Thyroid gland (tissue), 4 donors: Measurements from ENCODE around the gene RIN1.

ENCODE experiments used
- POLR2A ChIP-seq, 2 donors: fragments of 450-650 bp; IDR thresholded peaks; one replicate each; pipeline ENCODE4 v1.6.1; 2017; ENCODE audit warnings: antibody characterized with exemption in 2 of 2, mild to moderate bottlenecking in 2 of 2, moderate library complexity in 1 of 2
- TF ChIP-seq, protein P1 (sequence below), 6 experiments: fragments of 200-600 bp in 3 of 6; fragments of 450-650 bp in 3 of 6; sonication (generic) in 3 of 6; IDR thresholded peaks; one replicate each; pipeline ENCODE4 v1.5.1; 2016 to 2019; ENCODE audit warnings: antibody characterized with exemption in 6 of 6, mild to moderate bottlenecking in 2 of 6, inconsistent platforms in 1 of 6, moderate library complexity in 1 of 6

DNA sequence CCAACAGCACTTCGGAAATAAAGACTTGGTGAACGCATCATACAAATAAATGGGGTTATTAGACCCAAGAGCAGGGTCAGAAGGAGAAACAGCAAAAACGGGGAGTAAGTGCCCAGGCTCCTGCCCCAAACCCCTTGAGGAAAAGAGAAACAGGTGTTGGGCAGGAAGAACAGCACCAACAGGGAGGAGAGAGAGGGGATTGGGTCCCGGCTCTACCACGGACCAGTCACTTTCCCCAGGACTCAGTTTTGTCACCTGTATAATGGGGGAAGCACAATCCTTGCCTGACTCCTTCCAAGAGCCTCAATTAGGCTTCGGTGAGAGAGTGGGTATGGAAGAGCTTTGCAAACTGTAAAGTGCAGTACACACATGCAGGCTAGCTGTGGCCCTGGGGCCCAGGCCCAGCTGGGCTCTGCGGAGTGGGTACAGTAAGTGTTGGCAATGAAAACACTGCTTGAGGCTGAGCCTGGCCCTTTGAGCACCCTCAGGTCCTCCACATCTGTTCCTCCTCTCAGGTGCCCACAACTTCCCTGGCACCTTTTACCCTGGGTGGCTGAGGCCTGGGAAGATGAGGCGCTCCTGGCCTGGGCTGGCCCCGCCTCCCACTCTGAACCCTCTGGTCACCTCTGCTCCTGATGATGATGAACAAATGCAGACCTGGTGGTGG is 26.4 kb upstream of the RIN1 start:
- TF ChIP-seq, protein P1, sequence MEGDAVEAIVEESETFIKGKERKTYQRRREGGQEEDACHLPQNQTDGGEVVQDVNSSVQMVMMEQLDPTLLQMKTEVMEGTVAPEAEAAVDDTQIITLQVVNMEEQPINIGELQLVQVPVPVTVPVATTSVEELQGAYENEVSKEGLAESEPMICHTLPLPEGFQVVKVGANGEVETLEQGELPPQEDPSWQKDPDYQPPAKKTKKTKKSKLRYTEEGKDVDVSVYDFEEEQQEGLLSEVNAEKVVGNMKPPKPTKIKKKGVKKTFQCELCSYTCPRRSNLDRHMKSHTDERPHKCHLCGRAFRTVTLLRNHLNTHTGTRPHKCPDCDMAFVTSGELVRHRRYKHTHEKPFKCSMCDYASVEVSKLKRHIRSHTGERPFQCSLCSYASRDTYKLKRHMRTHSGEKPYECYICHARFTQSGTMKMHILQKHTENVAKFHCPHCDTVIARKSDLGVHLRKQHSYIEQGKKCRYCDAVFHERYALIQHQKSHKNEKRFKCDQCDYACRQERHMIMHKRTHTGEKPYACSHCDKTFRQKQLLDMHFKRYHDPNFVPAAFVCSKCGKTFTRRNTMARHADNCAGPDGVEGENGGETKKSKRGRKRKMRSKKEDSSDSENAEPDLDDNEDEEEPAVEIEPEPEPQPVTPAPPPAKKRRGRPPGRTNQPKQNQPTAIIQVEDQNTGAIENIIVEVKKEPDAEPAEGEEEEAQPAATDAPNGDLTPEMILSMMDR (IDR thresholded peaks at IDR 0.05) = no peak
- no peak for TF ChIP-seq POLR2A (IDR thresholded peaks at IDR 0.05)
